Loucy (cell line): ENCODE results near the gene ISM2.

Experiments
- H2AFZ ChIP-seq: fragments of 200-600 bp; sonication (generic); 2 replicates; pipeline ENCODE4 v1.6.0; 2016; ENCODE audit warnings: antibody characterized with exemption, mild to moderate bottlenecking, low read length, moderate library complexity
- H3F3A ChIP-seq: fragments of 200-600 bp; 2 replicates; pipeline ENCODE4 v1.6.0; 2016; ENCODE audit warnings: antibody characterized with exemption, low read depth, mild to moderate bottlenecking
- H3K27me3 ChIP-seq: fragments of 200-600 bp; sonication (generic); 2 replicates; pipeline ENCODE4 v1.6.1; 2014; ENCODE audit warnings: low read length, mild to moderate bottlenecking; ENCODE audit not compliant: insufficient read depth, poor library complexity, severe bottlenecking
- H3K36me3 ChIP-seq: fragments of 200-600 bp; sonication (generic); 2 replicates; pipeline ENCODE4 v1.6.1; 2016; ENCODE audit warnings: low read length; ENCODE audit not compliant: insufficient read depth
- H3K4me1 ChIP-seq: fragments of 200-600 bp; sonication (generic); 2 replicates; pipeline ENCODE4 v1.5.1; 2014; ENCODE audit warnings: low read length, mild to moderate bottlenecking; ENCODE audit not compliant: insufficient read depth, poor library complexity, severe bottlenecking
- H3K4me2 ChIP-seq: fragments of 200-600 bp; sonication (generic); 2 replicates; pipeline ENCODE4 v1.6.0; 2014; ENCODE audit warnings: antibody characterized with exemption, low read length, low read depth, mild to moderate bottlenecking; ENCODE audit not compliant: poor library complexity, severe bottlenecking
- H3K4me3 ChIP-seq: fragments of 200-600 bp; sonication (generic); 2 replicates; pipeline ENCODE4 v1.5.1; 2014; ENCODE audit warnings: low read length, mild to moderate bottlenecking, mixed read lengths; ENCODE audit not compliant: poor library complexity, severe bottlenecking
- H3K79me2 ChIP-seq: fragments of 200-600 bp; sonication (generic); 2 replicates; pipeline ENCODE4 v1.6.1; 2014; ENCODE audit warnings: low read length; ENCODE audit not compliant: insufficient read depth
- H3K9ac ChIP-seq: fragments of 200-600 bp; sonication (generic); 2 replicates; pipeline ENCODE4 v1.6.0; 2014; ENCODE audit warnings: mild to moderate bottlenecking, low read depth, low read length, moderate library complexity; ENCODE audit not compliant: poor library complexity, severe bottlenecking
- H3K9me2 ChIP-seq: fragments of 200-600 bp; sonication (generic); replicated peaks from 2 replicates; pipeline ENCODE4 v1.6.1; 2016; ENCODE audit warnings: low read depth, low read length, mixed read lengths
- H3K9me3 ChIP-seq: fragments of 200-600 bp; sonication (generic); 2 replicates; pipeline ENCODE4 v1.6.1; 2014; ENCODE audit warnings: mild to moderate bottlenecking, antibody characterized with exemption, low read length, low read depth; ENCODE audit not compliant: insufficient read depth
- H4K20me1 ChIP-seq: fragments of 200-600 bp; sonication (generic); 2 replicates; pipeline ENCODE4 v1.6.0; 2014; ENCODE audit warnings: antibody characterized with exemption, low read length, mild to moderate bottlenecking; ENCODE audit not compliant: insufficient read depth, poor library complexity, severe bottlenecking
- CTCF ChIP-seq: fragments of 200-600 bp; sonication (generic); conservative IDR thresholded peaks from 2 replicates; pipeline ENCODE4 v1.5.1; 2014; ENCODE audit warnings: mild to moderate bottlenecking, antibody characterized with exemption, low read length
- EZH2phosphoT487 ChIP-seq: fragments of 200-600 bp; IDR thresholded peaks from 2 replicates; pipeline ENCODE4 v1.6.1; 2018; ENCODE audit warnings: antibody characterized with exemption, mild to moderate bottlenecking, moderate library complexity, borderline replicate concordance

Gene ISM2

GRCh38 chr14:77505031-77505430, 6.4 kb upstream of the ISM2 start:
- Histone ChIP-seq H3K27me3 (no peaks in the 10 kb centered on the region), H3K4me1 (no peaks in the 10 kb centered on the region), H3K79me2 (no peaks in the 10 kb centered on the region), H4K20me1 (no peaks in the 10 kb centered on the region), H3K9me2 (no peaks in the 10 kb centered on the region), H3K4me2 (no peak overlapping the region), H2AFZ (no peak overlapping the region), H3K9me3 (no peaks in the 10 kb centered on the region), H3K4me3 (no peak overlapping the region), H3K9ac (no peak overlapping the region), H3K36me3 (0 out of 2 replicates have a peak, but pooled peaks cover 2% of the 10 kb centered on the region), H3F3A (no peaks in the 10 kb centered on the region)
- TF ChIP-seq EZH2phosphoT487 (no peak), CTCF (no peak)

- Histone ChIP-seq H3K9me3 (no peaks in the 10 kb centered on the region), H3K4me1 (no peaks in the 10 kb centered on the region), H3K4me2 (no peak overlapping the region), H3K79me2 (no peaks in the 10 kb centered on the region), H3K9ac (no peak overlapping the region), H4K20me1 (no peaks in the 10 kb centered on the region), H3K36me3 (no peaks in the 10 kb centered on the region), H3F3A (no peaks in the 10 kb centered on the region), H3K27me3 (no peaks in the 10 kb centered on the region), H2AFZ (no peak overlapping the region), H3K9me2 (no peaks in the 10 kb centered on the region), H3K4me3 (no peak overlapping the region)
- no peak for TF ChIP-seq CTCF
- TF ChIP-seq EZH2phosphoT487: no peak
These were observed 4.5 kb upstream of the ISM2 start for GRCh38 chr14:77503138-77503537.

GRCh38 chr14:77502109-77502782, 3.6 kb upstream of the ISM2 start:
- H3K9ac ChIP-seq: no peak overlapping the region
- H3K9me3 ChIP-seq: no peaks in the 10 kb centered on the region
- H3K36me3 ChIP-seq: no peaks in the 10 kb centered on the region
- H2AFZ ChIP-seq: no peak overlapping the region
- H3K27me3 ChIP-seq: no peaks in the 10 kb centered on the region
- H3K4me2 ChIP-seq: no peak overlapping the region
- H3K4me1 ChIP-seq: no peaks in the 10 kb centered on the region
- no peaks in the 10 kb centered on the region for H3F3A ChIP-seq
- no peaks in the 10 kb centered on the region for H3K9me2 ChIP-seq
- H3K79me2 ChIP-seq: no peaks in the 10 kb centered on the region
- TF ChIP-seq EZH2phosphoT487 (no peak), CTCF (no peak)
- H4K20me1 ChIP-seq: no peaks in the 10 kb centered on the region
- no peak overlapping the region for H3K4me3 ChIP-seq
